Peyer's patch (tissue), 4 donors: ENCODE results near the gene CDIP1. TPM values are rescaled to one million over a fixed set of nuclear protein-coding genes. Genes with fewer than 3 reads are reported as not detected.

ENCODE experiments used
- DNase-seq, 3 donors: peaks; one replicate each; pipeline ENCODE4 v3.0.0-alpha.2; 2017 to 2019
- H3K27ac ChIP-seq, 4 donors: fragments of 200-600 bp; sonication (generic); one replicate each; pipeline ENCODE4 v1.5.1; 2016 to 2019
- H3K27me3 ChIP-seq, 2 donors: fragments of 200-600 bp; sonication (generic); one replicate each; pipeline ENCODE4 v1.5.1; 2019
- H3K36me3 ChIP-seq, 3 donors: fragments of 200-600 bp; sonication (generic); one replicate each; pipeline ENCODE4 v1.5.1; 2016 to 2019
- H3K4me1 ChIP-seq, 4 donors: fragments of 200-600 bp; sonication (generic); one replicate each; pipeline ENCODE4 v1.5.1; 2016 to 2019
- H3K4me3 ChIP-seq, 4 donors: fragments of 200-600 bp; sonication (generic); 1 replicate in 3 of 4; 2 replicates in 1 of 4; pipeline ENCODE4 v1.5.1; 2016 to 2019; ENCODE audit warnings: mild to moderate bottlenecking in 1 of 4
- H3K9me3 ChIP-seq, 4 donors: fragments of 200-600 bp; sonication (generic); one replicate each; pipeline ENCODE4 v1.5.1; 2016 to 2019; ENCODE audit warnings: mild to moderate bottlenecking in 1 of 4
- POLR2A ChIP-seq, 2 donors: fragments of 450-650 bp; IDR thresholded peaks; one replicate each; pipeline ENCODE4 v1.5.1; 2017; ENCODE audit warnings: antibody characterized with exemption in 2 of 2, mild to moderate bottlenecking in 2 of 2, moderate library complexity in 2 of 2
- total RNA-seq, 4 donors: library from RNA; depleted of rRNA; stranded (reverse); fragments of >200 nt; gene quantifications; one replicate each; pipeline ENCODE4 v1.1.0, GENCODE V29; 2016
- TF ChIP-seq, protein P1 (sequence below), 6 experiments: fragments of 450-650 bp in 4 of 6; fragments of 200-600 bp in 2 of 6; sonication (generic) in 1 of 6; IDR thresholded peaks; one replicate each; pipeline ENCODE4 v1.5.1; 2017 to 2019; ENCODE audit warnings: antibody characterized with exemption in 6 of 6, mild to moderate bottlenecking in 3 of 6, moderate library complexity in 1 of 6

CDIP1 gene
- total RNA-seq, 4 donors from 2014 or later = 21.5 to 45.0 (median 39.0) TPM

DNA sequence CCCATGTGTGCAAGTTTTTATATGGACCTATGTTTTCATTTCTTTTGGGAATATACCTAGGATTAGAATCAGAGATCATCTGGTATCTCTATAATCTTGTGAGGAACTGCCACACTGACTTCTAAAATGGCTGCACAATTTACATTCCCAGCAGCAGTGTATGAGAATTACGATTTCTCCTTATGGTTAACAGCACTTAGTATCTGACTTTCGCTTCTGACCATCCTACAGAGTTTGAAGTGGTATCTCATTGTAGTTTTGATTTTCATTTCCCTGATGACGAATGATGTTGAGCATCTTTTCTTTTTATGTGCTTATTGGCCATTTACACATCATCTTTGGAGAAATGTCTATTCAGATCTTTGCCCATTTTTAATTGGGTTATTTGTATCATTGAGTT lies 27.6 kb upstream of the CDIP1 start:
- no peaks in the 10 kb centered on the region for H3K36me3 ChIP-seq

DNA sequence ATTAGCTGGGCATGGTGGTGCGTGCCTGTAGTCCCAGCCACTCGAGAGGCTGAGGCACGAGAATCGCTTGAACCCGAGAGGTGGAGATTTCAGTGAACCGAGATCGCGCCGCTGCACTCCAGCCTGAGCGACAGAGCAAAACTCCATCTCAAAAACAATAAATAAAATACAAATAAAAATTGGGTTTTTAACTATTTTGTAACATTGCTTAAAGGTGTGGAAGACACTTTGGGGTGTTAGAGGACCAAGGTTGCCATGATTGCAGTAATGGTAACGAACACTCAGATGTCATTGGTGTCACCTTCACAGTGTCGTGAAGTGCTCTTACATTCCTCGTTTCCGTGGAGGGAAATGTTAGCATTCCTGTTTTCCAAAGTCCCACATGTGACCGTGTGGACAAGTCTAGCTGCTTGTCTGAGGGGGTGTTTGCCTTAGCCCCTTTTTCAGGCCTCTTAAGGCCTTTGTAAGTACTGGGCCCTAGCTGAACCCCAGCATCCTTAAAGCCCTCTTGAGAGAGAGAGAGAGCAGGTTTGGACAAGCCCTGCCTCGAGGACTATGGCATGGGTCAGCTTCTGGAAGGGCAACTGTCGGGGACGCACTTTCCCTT lies 26.2 kb upstream of the CDIP1 start:
- no peak overlapping the region for H3K4me3 ChIP-seq
- no peak for TF ChIP-seq POLR2A (IDR thresholded peaks at IDR 0.05)
- TF ChIP-seq, protein P1, sequence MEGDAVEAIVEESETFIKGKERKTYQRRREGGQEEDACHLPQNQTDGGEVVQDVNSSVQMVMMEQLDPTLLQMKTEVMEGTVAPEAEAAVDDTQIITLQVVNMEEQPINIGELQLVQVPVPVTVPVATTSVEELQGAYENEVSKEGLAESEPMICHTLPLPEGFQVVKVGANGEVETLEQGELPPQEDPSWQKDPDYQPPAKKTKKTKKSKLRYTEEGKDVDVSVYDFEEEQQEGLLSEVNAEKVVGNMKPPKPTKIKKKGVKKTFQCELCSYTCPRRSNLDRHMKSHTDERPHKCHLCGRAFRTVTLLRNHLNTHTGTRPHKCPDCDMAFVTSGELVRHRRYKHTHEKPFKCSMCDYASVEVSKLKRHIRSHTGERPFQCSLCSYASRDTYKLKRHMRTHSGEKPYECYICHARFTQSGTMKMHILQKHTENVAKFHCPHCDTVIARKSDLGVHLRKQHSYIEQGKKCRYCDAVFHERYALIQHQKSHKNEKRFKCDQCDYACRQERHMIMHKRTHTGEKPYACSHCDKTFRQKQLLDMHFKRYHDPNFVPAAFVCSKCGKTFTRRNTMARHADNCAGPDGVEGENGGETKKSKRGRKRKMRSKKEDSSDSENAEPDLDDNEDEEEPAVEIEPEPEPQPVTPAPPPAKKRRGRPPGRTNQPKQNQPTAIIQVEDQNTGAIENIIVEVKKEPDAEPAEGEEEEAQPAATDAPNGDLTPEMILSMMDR (IDR thresholded peaks at IDR 0.05) = no peak
- no peak overlapping the region for H3K27ac ChIP-seq
- H3K36me3 ChIP-seq = no peaks in the 10 kb centered on the region
- no peaks in the 10 kb centered on the region for H3K4me1 ChIP-seq
- DNase-seq = no peak
- H3K27me3 ChIP-seq = no peaks in the 10 kb centered on the region
- H3K9me3 ChIP-seq = no peaks in the 10 kb centered on the region

More for the DNA sequence above, 27.6 kb upstream of the CDIP1 start:
- Histone ChIP-seq H3K9me3 (no peaks in the 10 kb centered on the region), H3K27ac (no peak overlapping the region), H3K4me1 (no peaks in the 10 kb centered on the region), H3K4me3 (no peak overlapping the region), H3K27me3 (no peaks in the 10 kb centered on the region)
- no peak for TF ChIP-seq POLR2A (IDR thresholded peaks at IDR 0.05)
- TF ChIP-seq, protein P1 (IDR thresholded peaks at IDR 0.05) = no peak
- no peak for DNase-seq

DNA sequence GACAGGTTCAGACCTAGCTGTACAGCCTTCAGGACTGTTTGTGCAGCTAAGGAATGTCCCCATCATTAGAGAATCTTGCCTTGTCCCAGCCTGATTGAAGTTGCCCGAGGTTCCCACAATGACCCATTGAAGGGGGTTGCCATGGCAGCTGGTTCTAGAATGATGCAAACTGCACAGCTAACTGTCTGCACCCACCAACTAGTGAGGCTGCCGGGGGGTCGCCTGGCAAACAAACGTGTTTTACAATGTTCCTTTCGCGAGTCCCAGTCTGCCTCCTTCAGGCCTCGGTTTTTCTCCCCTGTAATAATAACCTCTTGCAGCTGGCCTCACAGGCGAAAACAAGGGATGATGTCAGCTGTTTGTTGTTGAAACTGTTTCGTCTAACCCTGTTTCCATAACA lies 23.0 kb upstream of the CDIP1 start:
- H3K27ac ChIP-seq = no peak overlapping the region
- H3K27me3 ChIP-seq = no peaks in the 10 kb centered on the region
- H3K36me3 ChIP-seq = no peaks in the 10 kb centered on the region
- no peaks in the 10 kb centered on the region for H3K9me3 ChIP-seq
- no peak overlapping the region for H3K4me3 ChIP-seq
- TF ChIP-seq POLR2A (IDR thresholded peaks at IDR 0.05) = no peak
- TF ChIP-seq, protein P1 (IDR thresholded peaks at IDR 0.05) = no peak
- DNase-seq = no peak
- no peaks in the 10 kb centered on the region for H3K4me1 ChIP-seq

DNA sequence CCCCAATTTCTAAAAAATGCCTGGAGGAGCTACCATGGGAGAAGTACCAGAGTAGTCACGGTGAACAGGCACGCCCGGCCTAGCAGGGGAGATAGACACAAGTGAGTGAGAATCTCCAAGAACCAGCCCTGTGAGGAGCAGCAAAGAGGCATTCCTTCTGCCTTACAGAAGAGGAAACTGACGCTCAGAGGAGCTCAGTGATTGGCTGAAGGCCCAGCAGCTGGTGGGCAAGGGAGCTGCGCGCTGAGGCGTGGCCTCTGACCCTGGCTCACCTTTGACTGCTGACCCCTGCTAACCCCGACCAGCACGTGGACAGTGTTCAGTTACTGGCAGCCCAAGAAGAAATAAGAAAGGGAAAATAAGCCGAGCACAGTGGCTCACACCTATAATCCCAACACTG lies 19.4 kb upstream of the CDIP1 start:
- no peaks in the 10 kb centered on the region for H3K4me1 ChIP-seq
- DNase-seq = no peak
- no peak overlapping the region for H3K27ac ChIP-seq
- TF ChIP-seq, protein P1 (IDR thresholded peaks at IDR 0.05) = no peak
- no peak for TF ChIP-seq POLR2A (IDR thresholded peaks at IDR 0.05)
- no peak overlapping the region for H3K4me3 ChIP-seq
- no peaks in the 10 kb centered on the region for H3K27me3 ChIP-seq
- no peaks in the 10 kb centered on the region for H3K9me3 ChIP-seq
- no peaks in the 10 kb centered on the region for H3K36me3 ChIP-seq

DNA sequence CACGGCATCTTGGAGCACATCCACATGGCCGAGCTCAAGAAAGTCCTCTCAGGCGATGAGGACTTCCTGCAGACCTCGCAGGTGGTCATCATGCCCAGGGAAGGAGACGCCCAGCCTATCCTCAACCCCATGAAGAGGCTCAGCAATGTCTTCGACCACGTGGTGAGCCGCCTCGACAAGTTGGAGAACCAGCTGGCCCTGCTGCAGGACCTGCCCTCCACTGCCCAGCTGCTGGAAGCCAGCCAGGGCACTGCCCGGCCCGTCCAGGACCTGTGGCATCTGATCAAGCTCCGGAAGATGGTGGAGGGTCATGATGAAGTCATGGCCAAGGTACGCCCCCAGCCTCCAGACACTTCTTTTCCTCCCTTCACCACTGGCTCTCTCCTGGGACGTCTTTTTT lies 18.0 kb upstream of the CDIP1 start:
- Histone ChIP-seq H3K4me3 (no peak overlapping the region), H3K36me3 (no peaks in the 10 kb centered on the region)
- TF ChIP-seq POLR2A (IDR thresholded peaks at IDR 0.05) = no peak
- TF ChIP-seq, protein P1 (IDR thresholded peaks at IDR 0.05) = no peak

DNA sequence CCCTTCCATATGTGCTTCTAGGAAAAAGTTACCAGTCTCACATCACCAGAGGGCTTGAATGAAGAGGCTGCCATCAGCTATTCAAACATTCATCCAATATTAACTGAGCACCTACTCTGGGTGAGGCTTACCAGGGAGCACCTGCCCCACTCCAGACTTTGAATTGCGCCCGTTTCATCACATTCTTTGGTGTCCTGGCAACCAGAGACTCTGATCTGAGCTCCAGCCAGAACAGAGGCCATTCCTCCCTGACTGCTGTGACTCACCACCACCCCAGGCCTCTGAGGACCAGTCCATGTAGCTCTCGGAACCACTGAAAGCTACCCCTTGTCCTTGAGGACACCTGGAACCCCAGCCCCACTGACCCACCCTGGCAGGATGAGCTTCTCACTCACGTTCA lies 17.5 kb upstream of the CDIP1 start, which contains the start of gene C16orf96:
C16orf96 (plus strand) TSS at position 229 of the 400 bp plus-strand sequence; CDS start at position 379, 150 bp downstream.
- no peak for DNase-seq
- Histone ChIP-seq H3K27ac (no peak within 1 kb of the TSS), H3K27me3 (no peaks in the 10 kb centered on the region), H3K4me3 (no peak within 1 kb of the TSS), H3K36me3 (no peaks in the 10 kb centered on the region), H3K4me1 (no peaks in the 10 kb centered on the region), H3K9me3 (no peaks in the 10 kb centered on the region)
- TF ChIP-seq POLR2A (IDR thresholded peaks at IDR 0.05) = no peak
- TF ChIP-seq, protein P1 (IDR thresholded peaks at IDR 0.05) = no peak

More for the DNA sequence above, 18.0 kb upstream of the CDIP1 start:
- Histone ChIP-seq H3K27me3 (no peaks in the 10 kb centered on the region), H3K27ac (no peak overlapping the region), H3K4me1 (no peaks in the 10 kb centered on the region), H3K9me3 (no peaks in the 10 kb centered on the region)
- DNase-seq = no peak
